ENCODE measurements around the gene MAD1L1.

MAD1L1 gene

DNA sequence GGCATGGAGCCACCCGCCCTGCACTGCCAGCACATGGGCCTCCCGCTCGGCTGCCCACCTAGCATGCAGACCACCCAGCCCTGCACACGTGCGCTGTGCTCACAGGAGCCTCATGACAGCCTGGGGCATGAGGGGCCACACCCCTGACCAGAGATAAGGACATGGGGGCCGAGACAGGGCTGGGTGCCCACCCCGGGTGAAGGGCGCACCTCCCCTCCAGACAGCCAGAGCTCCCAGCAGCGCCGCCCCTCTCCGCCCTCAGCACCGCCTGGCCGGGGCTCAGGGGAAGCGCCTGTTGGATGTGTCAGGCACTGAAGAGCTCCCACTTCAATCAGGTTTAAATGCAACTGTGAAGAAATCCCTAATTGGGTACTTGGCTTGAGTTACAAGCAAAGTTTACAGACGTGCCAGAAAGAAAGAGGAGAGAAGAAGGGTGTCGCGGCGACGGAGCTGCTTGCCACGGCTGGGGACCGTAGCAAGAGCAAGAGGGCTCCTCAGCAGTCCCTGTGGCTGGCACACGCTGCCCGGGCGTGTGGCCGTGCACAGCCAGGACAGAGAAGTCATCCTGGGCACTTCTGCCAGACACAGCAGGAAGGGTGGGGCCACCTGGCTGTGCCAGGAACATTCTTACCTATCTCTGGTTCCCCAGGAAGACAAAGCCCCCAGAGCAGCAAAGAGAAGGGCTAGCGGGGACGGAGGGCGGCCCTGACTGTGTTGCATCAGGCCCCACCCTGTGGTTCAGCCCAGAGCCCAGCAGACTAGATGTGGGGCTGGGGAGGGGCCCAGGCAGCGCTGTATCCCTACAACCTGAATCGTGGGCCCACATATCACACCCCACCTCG lies 315.3 kb downstream of the MAD1L1 start:
- no peak for DNase-seq

- DNase-seq, result no peak
These were observed 316.2 kb downstream of the MAD1L1 start for GRCh38 chr7:1916601-1916970.

- DNase-seq, result no peak
These were observed 316.7 kb downstream of the MAD1L1 start for GRCh38 chr7:1915956-1916600.

DNA sequence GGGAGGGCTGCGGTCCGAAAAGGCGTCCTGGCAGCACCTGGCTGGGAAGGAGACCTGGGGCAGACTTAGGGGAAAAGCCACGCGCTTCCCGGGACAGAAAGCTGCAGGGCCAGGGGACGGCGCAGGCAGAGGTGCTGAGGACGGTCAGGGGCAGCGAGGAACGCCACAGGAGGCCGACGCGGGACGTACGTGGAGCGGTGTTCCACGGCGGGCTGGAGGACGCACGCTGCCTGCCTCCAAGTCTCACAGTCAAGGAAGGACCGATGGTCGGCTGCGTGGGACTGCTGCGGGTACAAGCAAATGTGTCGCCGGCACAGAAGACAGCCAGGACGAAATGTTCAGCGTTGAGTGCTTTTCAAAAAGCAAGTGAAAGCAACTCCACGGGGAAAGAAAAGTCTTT lies 317.4 kb downstream of the MAD1L1 start:
- DNase-seq, result no peak

DNA sequence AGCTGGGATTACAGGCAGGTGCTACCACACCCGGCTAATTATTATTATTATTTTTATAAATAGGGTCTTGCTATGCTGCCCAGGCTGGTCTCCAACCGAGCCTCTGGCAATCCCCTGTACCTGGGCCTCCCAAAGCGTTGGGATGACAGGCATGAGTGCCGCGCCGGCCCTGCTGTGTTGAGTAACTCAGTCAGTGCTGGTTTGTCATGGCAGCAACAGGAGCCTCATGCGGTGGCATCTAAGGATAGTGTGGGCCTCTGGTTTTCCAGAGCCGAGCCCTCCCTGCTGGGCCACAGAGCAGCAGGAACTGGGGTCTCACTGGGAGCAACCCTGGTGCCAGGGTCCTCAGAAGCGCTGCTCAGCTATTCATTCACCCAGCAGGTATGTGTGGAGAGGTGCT lies 318.0 kb downstream of the MAD1L1 start:
- no peak for DNase-seq

DNA sequence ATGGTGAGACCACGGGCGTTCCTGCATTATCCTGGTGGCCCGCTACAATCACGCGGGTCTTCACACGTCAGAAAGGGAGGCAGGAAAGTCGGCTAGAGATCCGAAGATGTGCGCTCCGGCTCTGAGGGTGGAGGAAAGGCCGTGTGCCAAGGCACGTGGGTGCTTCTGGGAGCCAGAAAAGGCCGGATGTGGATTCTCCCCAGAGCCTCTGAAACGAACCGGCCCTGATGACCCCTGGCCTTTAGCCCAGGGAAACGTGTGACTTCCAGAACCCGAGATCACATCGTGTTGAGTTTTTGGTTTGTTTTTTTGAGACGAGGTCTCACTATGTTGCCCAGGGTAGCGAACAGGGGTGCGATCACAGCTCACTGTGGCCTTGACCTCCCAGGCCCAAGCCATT lies 318.4 kb downstream of the MAD1L1 start:
- DNase-seq, result no peak

DNA sequence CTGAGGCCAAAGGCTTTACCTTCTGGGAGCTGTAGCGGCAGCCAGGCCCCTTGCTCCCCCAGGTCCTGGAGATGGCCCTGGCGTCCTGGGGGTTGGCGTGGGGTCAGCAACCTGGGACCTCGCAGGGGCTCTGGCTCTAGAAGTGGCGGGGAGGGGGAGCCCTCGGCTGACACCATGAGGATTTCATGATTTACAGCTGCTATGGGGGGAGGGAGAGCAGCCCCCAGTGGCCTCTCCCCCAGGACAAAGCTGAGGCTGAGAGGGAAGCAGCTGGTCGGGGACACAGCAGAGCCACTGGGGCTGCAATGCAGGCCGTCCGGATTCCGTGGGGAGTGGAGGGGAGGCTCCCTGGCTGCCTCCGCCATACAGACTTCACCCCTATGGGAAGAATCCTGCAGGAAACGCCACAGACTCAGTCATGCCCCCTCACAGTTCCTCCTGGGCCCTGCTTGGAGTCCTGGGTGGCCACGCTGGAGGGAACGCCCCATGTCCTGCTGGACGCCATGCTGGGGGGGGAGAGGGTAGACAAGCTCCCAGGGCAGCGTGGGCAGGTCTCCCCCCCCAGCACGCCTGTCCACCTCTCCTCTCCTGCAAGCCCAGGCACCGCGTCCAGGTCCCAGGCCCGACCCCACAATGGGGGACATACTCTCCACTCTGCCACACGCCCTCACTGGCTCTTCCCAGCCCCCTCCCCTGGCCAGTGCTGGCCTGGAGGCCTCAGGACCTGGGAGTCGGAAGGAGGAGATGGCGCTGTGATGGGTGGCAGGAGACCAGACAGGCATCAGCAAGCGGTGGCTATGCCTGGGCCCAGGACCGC lies 319.1 kb downstream of the MAD1L1 start:
- no peak for DNase-seq

- DNase-seq, result no peak
These were observed 319.9 kb downstream of the MAD1L1 start for GRCh38 chr7:1912593-1913465.

- DNase-seq, result no peak
These were observed 321.2 kb downstream of the MAD1L1 start for GRCh38 chr7:1911571-1911970.

DNA sequence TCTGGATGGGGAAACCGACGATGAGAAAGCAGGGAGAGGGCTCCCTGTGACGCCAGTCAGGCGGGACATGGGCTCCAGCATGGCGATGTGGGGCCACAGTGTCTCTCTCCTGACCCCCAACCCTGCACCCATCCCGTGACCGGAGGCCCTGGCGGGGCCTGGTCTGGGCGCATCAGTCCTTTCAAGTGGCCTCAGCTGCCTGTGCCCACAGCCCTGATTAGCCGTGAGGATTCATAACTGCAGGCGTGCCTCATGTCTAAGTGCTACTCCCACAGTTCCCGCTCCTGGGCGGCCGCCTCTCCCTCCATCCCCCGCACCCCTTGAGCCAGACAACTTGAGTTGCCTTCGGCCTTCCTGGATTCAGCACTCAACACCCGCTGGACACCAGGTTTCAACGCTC lies 321.9 kb downstream of the MAD1L1 start:
- DNase-seq, result no peak

DNA sequence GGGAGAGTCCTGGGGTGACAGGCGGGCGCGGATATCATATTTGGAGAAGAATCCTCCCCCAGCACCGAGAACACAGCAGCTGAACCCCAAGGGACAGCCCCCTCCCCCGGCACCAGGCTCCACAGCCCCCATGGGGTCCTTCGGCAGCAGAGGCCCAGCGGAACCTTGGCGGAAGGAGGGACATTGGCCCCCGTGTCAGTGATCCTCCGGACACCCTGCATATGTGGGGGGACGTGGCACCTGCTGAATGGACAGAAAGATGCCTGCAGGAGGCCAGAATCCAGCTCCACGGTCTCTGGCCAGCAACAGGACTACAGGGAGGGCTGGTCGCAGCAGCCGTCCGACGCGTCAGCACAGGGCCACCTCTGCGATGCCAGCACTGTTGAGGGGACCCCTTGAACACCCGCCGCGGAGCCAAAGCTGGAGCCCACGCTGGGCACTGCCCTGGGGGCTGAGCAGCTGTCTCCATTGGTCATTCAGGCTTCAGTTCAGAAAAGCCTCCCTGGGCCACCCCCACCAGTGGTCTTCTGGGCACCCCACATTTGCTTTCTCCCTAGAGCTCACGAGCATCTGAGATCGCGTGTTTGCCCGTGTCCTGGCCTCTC lies 322.6 kb downstream of the MAD1L1 start:
- DNase-seq, result no peak

DNA sequence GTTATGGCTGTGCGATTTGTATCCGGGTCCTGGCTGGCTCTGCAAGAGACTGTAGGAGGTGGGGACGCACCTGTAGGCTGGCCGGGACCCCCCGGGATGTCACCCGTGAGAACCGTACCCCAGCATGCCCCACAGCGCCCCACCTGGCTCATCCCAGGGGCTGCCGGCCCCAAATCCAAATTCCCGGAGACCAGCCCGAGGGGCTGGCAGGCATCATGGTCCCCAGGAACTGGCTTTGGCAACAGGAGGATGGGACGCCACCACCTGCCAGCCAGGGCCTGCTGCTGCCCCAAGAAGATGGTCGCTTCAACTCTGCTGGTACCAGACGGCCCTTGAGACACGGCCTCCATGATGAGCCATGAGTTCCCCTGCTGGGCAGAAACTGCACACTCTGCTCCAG lies 323.3 kb downstream of the MAD1L1 start:
- no peak for DNase-seq

DNA sequence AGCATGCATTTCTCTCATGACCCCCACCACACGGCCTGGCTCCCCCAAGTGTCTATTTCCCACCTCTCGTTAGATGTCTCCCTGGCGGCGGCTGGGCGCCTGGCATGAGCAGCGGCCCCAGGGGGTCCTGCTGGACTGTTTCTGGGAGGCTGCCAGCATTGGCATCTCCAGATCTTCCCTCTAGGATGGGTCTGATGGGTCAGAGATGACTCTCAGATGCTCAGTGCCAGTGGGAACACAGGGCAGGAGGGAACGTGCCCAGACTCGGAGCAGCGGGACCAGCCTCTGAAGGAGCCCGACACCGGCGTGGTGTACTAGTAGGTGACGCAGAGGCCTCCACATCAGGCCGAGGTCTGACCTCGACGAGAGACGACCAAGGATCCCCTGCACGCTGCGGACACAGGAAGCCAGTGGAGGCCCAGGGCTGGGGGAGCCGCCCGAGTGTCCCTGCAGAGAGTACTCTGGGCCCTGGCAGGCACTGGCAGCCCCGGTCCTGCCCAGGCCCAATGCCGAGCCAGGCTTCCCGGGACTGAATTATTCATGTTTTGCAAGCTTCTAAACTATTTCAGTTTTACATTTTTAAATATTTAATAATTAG lies 323.8 kb downstream of the MAD1L1 start:
- no peak for DNase-seq

DNA sequence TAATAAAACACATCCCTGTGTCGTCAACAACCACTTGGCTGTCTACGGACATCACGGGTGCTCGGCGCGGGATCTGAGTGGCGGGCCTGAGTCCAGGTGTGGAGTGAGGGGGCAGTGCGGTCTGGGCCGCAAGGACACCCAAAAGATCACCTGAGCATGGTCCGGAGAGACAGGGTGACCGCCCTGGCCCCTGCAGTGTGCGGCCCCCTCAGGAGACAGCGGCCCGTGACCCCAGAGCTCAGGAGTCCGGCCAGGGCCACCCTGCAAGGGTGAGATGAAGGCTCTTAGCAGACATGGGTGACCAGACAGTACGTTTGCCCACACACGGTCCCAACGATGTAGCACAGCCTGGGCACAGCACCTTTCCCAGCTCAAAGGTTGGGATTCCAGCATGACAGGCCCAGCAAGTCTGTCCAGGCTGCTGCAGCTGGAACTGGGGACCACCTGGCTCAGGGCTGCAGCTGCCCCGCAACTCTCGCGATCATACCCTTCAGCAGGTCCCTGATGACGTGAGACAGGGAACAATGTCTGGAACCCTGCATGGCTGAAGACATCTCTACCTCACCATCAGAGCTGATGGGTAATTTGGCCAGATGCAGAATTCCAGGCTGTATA lies 324.9 kb downstream of the MAD1L1 start:
- no peak for DNase-seq

- no peak for DNase-seq
These were observed 325.6 kb downstream of the MAD1L1 start for GRCh38 chr7:1906988-1907745.

DNA sequence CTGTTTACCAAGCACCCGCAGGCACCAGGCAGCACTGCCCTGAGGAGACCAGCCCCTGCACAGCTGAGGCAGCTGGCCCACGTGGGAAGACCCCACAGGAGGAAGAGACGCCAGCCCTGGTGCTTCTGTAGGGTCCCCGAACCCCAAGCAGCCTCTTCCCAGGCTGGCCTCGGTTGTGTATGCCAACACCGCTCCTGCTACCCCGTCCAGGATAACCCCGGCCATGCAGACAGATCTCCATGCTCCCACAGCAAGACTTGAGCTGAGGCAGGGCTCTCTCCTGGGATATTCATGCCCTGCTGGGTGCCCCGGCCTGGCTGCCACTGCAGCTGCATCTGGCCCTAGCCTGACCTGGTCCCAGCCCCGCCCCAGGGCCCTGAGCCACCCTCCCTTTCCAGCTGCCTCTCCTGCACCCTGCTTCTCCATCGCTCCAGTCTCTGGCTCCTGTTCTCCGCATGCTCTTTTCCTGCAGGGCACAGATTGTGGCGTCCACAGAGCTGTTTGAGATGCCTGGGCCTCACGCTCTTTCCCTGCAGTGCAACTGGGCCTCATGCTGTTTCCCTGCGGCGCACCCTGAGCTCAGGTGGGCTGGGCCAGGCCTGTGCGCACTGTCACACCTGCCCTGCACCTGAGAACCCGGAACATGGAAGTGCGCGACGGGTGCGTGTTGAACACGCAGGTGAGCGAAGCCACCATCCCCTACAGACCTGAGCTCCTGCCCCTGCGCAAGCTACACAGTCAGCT lies 326.5 kb downstream of the MAD1L1 start:
- no peak for DNase-seq

- DNase-seq, result no peak
These were observed 330.4 kb downstream of the MAD1L1 start for GRCh38 chr7:1902231-1902855.

GRCh38 chr7:1901431-1902210 lies 331.1 kb downstream of the MAD1L1 start:
- no peak for DNase-seq

DNA sequence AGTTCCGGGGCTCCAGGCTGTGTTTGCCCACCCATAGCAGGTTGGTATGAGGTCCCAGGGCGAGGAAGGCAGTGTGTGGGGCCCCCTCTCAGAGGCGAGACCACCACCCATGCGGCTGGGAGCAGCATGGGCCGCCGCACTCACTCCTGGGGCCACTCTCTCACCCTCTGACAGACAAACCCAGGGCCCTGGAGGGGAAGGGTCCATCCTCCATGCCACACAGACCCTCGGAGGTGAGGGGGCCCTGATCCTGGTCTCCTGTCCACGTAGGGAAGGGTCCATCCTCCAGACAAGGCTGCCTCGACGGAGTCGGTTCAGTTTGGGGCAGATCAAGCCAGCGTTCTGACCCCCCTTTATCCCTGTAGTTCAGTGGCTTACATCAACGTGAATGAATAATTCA lies 331.9 kb downstream of the MAD1L1 start:
- DNase-seq, result no peak

All from activated gamma-delta T cell treated with Interleukin-2 at 50 U/mL for 16 hours (primary cell).